Keratinocyte (primary cell): ENCODE measurements around the gene CPTP.

Experiments
- CTCF ChIP-seq, 3 experiments: IDR thresholded peaks in 1 of 3; conservative IDR thresholded peaks in 1 of 3; optimal IDR thresholded peaks in 1 of 3; 2 replicates in 2 of 3; 3 replicates in 1 of 3; pipeline versions ENCODE3 to v1.5.1; 2011; ENCODE audit warnings: low read length in 3 of 3, mild to moderate bottlenecking in 3 of 3, moderate library complexity in 2 of 3, control low read depth in 1 of 3, inconsistent platforms in 1 of 3; ENCODE audit not compliant: insufficient read depth in 2 of 3; ENCODE audit errors: extremely low read depth in 1 of 3
- EZH2 ChIP-seq: IDR thresholded peaks from one replicate; pipeline ENCODE4 v1.6.1; 2012; ENCODE audit warnings: inconsistent platforms, mild to moderate bottlenecking, low read length, moderate library complexity

GRCh38 chr1:1285611-1286311 is 38.8 kb upstream of the CPTP start:
- TF ChIP-seq CTCF (optimal IDR thresholded peaks at IDR 0.05 in 1 of 3, IDR thresholded peaks at IDR 0.05 in 1 of 3, conservative IDR thresholded peaks at IDR 0.05 in 1 of 3; ENCODE audit: extremely low read depth in 1 of 3, insufficient read depth in 2 of 3, low read length in 3 of 3): no peak
- TF ChIP-seq EZH2: no peak
